Activated T-helper 2 cell treated with anti-CD3 and anti-CD28 coated beads, Interferon-gamma antibody, Interleukin-2, Interleukin-4, amounts not matched to agents 10 μg/mL and 5 μg/mL and 100 μg/mL, durations not matched to agents 14 hours and 24 hours and 36 hours (primary cell): ENCODE measurements around the gene PAQR8. TPM values are rescaled to one million over a fixed set of nuclear protein-coding genes. Genes with fewer than 3 reads are reported as not detected.

Source experiments
- DNase-seq: peaks from one replicate; pipeline ENCODE4 v3.0.0; 2021; ENCODE audit warnings: low spot score
- H3K27ac Mint-ChIP-seq: one replicate; pipeline ENCODE4 v1.8.0; 2021; ENCODE audit warnings: mixed read lengths
- H3K27me3 Mint-ChIP-seq: one replicate; pipeline ENCODE4 v1.8.0; 2021; ENCODE audit warnings: low read depth, mixed read lengths
- H3K36me3 Mint-ChIP-seq: one replicate; pipeline ENCODE4 v1.8.0; 2021; ENCODE audit warnings: low read depth, mixed read lengths
- H3K4me1 Mint-ChIP-seq: one replicate; pipeline ENCODE4 v1.8.0; 2021; ENCODE audit warnings: low read depth, mixed read lengths
- H3K4me3 Mint-ChIP-seq: one replicate; pipeline ENCODE4 v1.8.0; 2021; ENCODE audit warnings: low read depth, mild to moderate bottlenecking, moderate library complexity, mixed read lengths
- H3K9me3 Mint-ChIP-seq: one replicate; pipeline ENCODE4 v1.8.0; 2021; ENCODE audit warnings: mixed read lengths
- intact Hi-C: fragments of 100-400 bp; cut with micrococcal nuclease; formaldehyde crosslinking; loops from one replicate; pipeline ENCODE4 v1.15.1; 2023
- total RNA-seq: library from RNA; stranded (reverse); gene quantifications from 2 replicates; pipeline ENCODE4 v1.2.3, GENCODE V29; 2022

Gene PAQR8
- total RNA-seq, 1 donor from 2014 or later = 6.8 TPM

DNA sequence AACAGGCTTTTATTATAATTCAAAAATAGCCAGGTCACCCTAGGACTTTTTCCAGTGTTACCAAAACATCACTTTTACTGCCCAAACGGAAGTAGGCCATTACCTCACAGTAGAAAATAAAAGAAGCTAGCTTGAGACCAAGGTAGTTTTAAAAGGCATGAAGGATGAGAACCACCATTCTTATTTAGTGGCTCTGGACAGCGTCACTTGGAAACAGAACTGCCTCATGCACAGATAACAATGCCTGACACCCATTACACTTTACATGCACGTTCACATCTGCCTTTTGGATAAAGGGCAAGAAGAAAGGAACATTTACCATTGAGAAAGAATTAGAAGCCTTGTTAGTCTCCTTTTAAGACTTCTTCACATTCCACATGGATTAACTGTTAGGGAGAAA, 1.9 kb upstream of the PAQR8 start:
- peaks cover 29% of the 10 kb centered on the region for H3K4me1 Mint-ChIP-seq
- intact Hi-C loops = loop anchor here (5.0 kb wide), 1 partner anchor 53 kb away; no protein-coding TSS in a partner anchor
- H3K27ac Mint-ChIP-seq = no peak overlapping the region
- H3K4me3 Mint-ChIP-seq = no peak overlapping the region
- H3K36me3 Mint-ChIP-seq = peaks cover 10% of the 10 kb centered on the region
- no peaks in the 10 kb centered on the region for H3K9me3 Mint-ChIP-seq
- no peak for DNase-seq
- H3K27me3 Mint-ChIP-seq = peaks cover 4% of the 10 kb centered on the region

DNA sequence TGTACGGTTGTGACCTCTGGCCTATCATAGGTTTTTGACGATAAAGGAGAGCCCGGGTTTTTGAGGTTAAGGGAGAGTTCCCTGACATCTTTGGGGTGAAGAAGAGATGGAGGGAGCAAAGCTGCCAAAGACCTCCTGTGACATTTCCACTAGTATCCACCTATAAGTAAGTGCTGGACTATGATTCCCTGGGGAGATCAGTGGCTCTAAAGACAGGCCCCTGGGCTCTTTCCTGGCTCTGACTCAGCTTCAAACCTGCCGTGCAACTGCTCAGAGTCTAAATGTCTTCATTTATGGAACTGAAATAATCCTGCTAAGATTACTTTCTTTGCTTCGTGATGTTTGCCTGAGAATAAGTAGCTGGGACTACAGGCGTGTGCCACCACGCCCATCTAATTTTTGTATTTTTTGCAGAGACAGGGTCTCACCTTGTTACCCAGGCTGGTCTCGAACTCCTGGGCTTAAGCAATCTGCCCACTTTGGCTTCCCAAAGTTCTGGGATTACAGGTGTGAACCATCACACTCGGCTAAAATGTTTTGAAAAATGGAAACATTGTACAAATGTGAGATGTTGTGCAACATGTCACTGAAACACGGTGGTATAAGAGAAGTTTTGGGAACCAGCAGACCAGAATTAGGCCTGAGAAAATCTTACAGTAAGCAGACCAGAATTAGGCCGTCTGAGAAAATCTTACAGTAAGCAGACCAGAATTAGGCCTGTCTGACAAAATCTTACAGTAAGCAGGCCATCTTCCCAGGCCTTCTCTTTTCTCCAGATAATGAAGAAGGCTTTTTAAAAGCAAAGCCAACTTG, 1.1 kb upstream of the PAQR8 start:
- no peak for DNase-seq
- peak overlapping the region; percentile 82 for H3K4me3 Mint-ChIP-seq
- no peaks in the 10 kb centered on the region for H3K27me3 Mint-ChIP-seq
- H3K4me1 Mint-ChIP-seq = peaks cover 25% of the 10 kb centered on the region
- no peaks in the 10 kb centered on the region for H3K9me3 Mint-ChIP-seq
- intact Hi-C loops = loop anchor here (5.0 kb wide), 1 partner anchor 54 kb away; no protein-coding TSS in a partner anchor
- no peak overlapping the region for H3K27ac Mint-ChIP-seq
- H3K36me3 Mint-ChIP-seq = peaks cover 10% of the 10 kb centered on the region

DNA sequence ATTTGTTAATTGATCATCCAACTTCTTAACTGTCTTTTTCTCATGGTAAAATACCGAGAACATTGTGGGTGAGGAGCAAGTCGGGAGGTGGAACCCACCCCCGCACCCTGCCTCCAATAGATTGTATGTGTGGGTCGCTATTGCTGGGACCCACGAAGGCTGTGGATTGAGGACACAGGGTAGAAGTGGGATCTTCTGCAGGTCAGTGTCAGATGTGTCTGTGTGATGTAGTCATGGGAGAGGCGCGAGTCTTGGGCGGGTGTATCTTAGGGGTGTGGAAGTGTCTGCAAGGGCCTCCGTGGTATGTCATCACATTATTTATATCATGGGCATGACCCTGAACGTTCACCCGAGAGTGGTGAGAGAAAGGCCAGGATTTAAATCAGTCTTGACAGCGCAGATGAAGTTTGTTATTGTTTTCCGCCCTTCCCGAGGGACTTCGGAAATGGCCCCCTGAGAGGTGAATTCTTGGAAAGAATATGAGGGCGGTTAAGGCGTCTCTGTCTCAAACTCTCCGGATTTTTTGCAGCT, 472 bp upstream of the PAQR8 start:
- H3K27me3 Mint-ChIP-seq = no peaks in the 10 kb centered on the region
- H3K27ac Mint-ChIP-seq = peak overlapping the region; percentile 72
- intact Hi-C loops = loop anchor here (5.0 kb wide), 1 partner anchor 54 kb away; no protein-coding TSS in a partner anchor
- H3K4me1 Mint-ChIP-seq = peaks cover 25% of the 10 kb centered on the region
- H3K36me3 Mint-ChIP-seq = peaks cover 14% of the 10 kb centered on the region
- H3K4me3 Mint-ChIP-seq = peak overlapping the region; percentile 82
- no peak for DNase-seq
- no peaks in the 10 kb centered on the region for H3K9me3 Mint-ChIP-seq

DNA sequence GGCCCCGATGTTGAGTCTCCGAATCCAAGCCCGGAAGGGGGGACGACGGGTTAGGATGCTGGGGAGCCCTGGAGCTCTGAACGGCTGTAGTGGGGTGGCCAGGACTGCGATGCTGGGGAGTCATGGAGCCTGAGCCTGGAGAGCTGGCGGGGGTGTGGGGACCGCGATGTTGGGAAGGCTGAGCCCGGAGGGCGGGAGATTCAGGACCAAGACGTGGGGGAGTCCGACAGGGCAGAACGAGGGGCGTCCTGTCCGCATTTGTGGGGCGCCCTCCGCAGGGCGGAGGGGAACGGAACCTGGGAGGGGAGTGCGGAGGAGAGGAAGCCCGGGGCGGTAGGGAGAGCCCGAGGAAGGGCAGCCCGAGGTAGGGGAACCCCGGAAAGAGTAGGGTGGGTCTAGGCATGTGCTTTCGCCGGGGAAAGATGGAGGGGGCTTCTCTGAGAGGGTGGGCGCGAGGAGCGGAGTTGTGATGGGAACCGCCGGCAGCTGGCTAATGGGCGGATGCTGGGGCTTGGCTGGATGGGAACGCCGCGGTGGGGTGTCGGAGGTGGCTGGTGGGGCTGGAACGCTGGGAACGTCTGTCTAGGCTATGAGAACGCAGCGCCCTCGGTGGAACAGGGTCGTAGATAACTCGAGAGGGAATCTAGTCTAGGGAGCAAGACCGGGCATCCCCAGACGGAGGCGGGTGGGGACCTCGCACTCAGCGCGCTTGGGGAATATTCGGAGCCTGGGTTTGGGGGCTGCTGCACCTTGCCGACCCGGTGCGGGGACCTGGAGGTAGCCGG, 684 bp downstream of the PAQR8 start:
- intact Hi-C loops = loop anchor here (1.0 to 5.0 kb wide), 5 partner anchors 14 to 78 kb away; partner anchors contain the start of gene MCM3
- Mint-ChIP-seq H3K27me3 (no peaks in the 10 kb centered on the region), H3K27ac (peak overlapping the region; percentile 89), H3K9me3 (no peaks in the 10 kb centered on the region), H3K36me3 (peaks cover 24% of the 10 kb centered on the region), H3K4me3 (peak overlapping the region; percentile 99), H3K4me1 (peaks cover 29% of the 10 kb centered on the region)
- DNase-seq = peak; percentile 42

DNA sequence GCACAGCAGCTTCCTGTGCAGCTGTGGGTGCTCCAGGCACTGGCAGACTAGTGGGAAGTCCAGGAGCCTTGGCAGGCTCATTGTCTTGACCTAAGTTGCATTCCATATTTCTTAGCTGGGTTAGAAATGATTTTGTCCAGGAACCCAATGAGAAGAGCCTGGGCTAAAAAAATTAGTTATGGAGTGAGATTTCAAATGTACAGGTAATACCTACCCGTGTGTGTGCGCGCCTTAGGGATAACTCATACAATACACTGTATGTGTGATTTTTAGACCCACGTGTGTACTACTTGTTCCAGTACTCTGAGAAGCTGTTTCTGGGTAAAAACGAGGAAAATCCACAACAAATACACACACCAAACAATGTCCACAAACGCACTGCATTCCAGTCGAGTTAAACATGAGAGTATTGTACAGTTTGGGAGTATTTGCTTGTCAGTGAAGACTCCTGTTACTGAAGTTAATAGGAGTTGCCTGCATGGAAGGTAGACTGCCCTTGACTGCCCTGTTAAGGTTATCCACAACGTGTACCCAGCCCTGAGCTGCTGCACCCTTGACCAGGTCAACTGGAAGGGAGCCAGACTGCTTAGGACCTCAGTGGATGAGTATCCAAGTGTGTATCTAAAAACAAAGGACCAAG, 1.4 kb downstream of the PAQR8 start:
- H3K27me3 Mint-ChIP-seq = no peaks in the 10 kb centered on the region
- peaks cover 31% of the 10 kb centered on the region for H3K36me3 Mint-ChIP-seq
- intact Hi-C loops = loop anchor here (2.0 to 5.0 kb wide), 3 partner anchors 13 to 56 kb away; no protein-coding TSS in a partner anchor
- peak overlapping the region; percentile 99 for H3K4me3 Mint-ChIP-seq
- no peak for DNase-seq
- no peaks in the 10 kb centered on the region for H3K9me3 Mint-ChIP-seq
- H3K4me1 Mint-ChIP-seq = peaks cover 32% of the 10 kb centered on the region
- H3K27ac Mint-ChIP-seq = peak overlapping the region; percentile 89

DNA sequence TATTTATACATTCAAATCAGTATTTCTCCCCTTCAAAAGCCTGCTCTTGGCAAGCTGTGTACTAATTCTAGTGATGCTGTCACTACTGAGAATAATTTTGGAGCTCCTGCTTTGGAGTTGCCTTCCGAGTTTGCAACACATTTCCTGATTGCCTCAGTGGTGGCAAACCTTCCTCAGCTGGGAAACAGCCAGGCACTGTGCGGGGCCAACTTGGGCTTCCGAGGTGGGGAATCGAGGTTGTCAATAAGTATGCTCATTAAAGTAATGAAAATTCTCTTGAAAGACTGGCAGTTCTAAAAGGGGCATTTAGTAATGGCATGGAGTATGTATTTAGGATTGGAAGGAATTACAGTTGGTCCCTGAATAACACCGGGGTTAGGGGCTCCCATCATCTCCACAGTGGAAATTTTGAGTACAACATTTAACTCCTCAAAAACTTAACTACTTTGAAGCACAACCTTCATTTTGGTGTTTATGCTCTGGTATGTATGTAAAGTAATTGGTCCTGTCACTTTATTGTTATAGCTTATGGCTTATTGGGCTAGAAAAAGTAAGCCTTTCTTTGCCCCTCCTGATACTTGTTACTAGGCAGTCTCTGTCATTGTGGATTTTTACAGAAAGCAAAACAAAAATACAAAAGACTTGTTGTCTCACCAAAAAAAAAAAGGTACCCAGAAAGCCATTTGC, 2.7 kb downstream of the PAQR8 start:
- intact Hi-C loops = loop anchor here (5.0 kb wide), 1 partner anchor 57 kb away; no protein-coding TSS in a partner anchor
- H3K27me3 Mint-ChIP-seq = no peaks in the 10 kb centered on the region
- DNase-seq = no peak
- no peak overlapping the region for H3K27ac Mint-ChIP-seq
- peak overlapping the region; percentile 59 for H3K4me3 Mint-ChIP-seq
- no peaks in the 10 kb centered on the region for H3K9me3 Mint-ChIP-seq
- H3K4me1 Mint-ChIP-seq = peaks cover 32% of the 10 kb centered on the region
- peaks cover 37% of the 10 kb centered on the region for H3K36me3 Mint-ChIP-seq

DNA sequence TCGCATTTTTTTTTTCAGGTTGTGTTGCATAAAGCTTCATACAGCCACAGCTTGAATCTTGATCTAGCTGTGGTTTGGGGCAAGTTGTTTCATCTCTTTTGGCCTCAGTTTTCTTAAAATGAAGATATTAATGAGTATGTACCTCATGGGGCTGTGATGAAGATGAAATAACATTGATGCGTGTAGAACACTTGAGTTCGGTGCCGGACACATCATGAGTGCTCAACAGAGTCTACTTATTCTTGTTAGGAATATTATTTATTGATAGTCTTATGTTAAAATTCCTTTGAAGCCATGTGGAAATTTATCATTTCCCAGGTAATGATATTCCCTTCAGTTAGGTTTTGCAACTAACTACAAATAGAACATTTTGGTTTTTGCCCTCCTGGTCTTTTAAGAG, 3.4 kb downstream of the PAQR8 start:
- peaks cover 32% of the 10 kb centered on the region for H3K4me1 Mint-ChIP-seq
- no peaks in the 10 kb centered on the region for H3K9me3 Mint-ChIP-seq
- intact Hi-C loops = no loop called here
- H3K27me3 Mint-ChIP-seq = no peaks in the 10 kb centered on the region
- peaks cover 38% of the 10 kb centered on the region for H3K36me3 Mint-ChIP-seq
- no peak overlapping the region for H3K27ac Mint-ChIP-seq
- no peak for DNase-seq
- H3K4me3 Mint-ChIP-seq = no peak overlapping the region

DNA sequence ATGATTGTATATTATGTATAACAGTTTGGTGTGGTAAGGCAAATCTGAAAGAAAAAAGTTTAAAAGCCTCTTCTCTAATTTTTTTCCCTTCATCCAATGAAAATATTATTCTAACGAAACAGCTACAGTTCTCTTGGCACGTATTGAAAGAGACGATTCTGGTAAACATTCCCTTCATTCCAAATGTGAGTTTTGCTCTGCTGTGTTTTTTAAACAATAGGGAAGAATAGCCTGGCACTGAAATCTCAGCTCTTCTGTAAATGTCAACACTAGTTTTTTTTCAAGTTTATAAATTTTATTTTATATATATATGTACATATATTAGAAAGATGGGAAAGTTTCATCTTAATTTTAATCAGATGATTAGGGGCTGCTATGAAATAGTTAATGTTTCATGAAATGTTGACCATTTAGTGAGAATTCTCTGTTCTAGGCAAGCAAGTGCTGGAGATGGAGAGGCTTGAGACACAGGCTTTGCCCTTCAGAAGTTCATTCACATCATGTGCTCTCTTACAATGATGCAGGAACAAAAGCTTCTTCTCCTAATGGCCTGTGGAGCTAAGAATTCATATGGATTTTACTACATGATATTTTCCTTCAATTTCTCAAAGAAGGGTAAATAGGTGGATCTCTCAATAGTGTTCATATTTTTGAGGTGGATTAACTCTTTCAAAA, 4.1 kb downstream of the PAQR8 start:
- Mint-ChIP-seq H3K4me1 (peaks cover 32% of the 10 kb centered on the region), H3K9me3 (no peaks in the 10 kb centered on the region), H3K27me3 (no peaks in the 10 kb centered on the region), H3K4me3 (no peak overlapping the region), H3K36me3 (peaks cover 44% of the 10 kb centered on the region), H3K27ac (no peak overlapping the region)
- no peak for DNase-seq
- intact Hi-C loops = no loop called here

DNA sequence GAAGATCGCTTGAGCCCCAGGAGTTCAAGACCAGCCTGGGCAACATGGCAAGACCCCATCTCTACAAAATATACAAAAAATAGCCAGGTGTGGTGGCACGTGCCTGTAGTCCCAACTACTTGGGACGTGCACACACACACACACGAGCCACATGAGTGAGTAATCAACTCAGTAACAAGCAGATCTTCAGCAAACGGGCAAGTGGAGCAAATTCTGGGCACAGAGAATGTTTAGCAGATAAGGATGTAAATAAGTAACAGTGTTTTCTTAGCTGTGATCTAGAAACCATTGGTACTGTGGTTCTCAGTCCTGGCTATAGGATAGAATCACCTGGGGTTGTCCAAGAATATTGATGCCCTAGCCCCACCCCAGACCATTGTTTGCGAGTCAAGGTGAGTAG, 6.1 kb downstream of the PAQR8 start:
- no peak overlapping the region for H3K4me3 Mint-ChIP-seq
- H3K9me3 Mint-ChIP-seq = no peaks in the 10 kb centered on the region
- intact Hi-C loops = no loop called here
- no peaks in the 10 kb centered on the region for H3K27me3 Mint-ChIP-seq
- peaks cover 22% of the 10 kb centered on the region for H3K4me1 Mint-ChIP-seq
- H3K27ac Mint-ChIP-seq = no peak overlapping the region
- no peak for DNase-seq
- peaks cover 52% of the 10 kb centered on the region for H3K36me3 Mint-ChIP-seq

DNA sequence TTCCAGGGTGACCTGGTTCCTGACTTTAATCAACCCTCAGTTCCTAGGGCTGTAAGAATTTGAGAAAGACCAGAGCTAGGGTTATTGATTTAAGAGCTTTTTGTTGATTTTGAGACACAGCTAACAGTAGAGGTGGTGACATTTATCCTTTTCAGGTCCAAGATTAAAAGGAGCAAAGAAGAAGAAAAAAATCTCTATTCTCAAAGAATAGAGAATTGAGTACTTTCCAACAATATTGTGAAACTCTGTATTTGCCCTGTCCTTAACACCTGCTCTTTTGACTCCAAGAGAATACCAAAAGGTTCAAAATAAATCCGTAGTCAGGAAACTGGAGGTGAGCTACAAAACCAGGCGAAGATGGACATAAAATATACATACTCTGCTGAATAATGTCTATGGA, 7.3 kb downstream of the PAQR8 start:
- no peaks in the 10 kb centered on the region for H3K27me3 Mint-ChIP-seq
- no peak overlapping the region for H3K27ac Mint-ChIP-seq
- no peak overlapping the region for H3K4me3 Mint-ChIP-seq
- intact Hi-C loops = no loop called here
- peaks cover 63% of the 10 kb centered on the region for H3K36me3 Mint-ChIP-seq
- peaks cover 5% of the 10 kb centered on the region for H3K9me3 Mint-ChIP-seq
- DNase-seq = no peak
- peaks cover 15% of the 10 kb centered on the region for H3K4me1 Mint-ChIP-seq

DNA sequence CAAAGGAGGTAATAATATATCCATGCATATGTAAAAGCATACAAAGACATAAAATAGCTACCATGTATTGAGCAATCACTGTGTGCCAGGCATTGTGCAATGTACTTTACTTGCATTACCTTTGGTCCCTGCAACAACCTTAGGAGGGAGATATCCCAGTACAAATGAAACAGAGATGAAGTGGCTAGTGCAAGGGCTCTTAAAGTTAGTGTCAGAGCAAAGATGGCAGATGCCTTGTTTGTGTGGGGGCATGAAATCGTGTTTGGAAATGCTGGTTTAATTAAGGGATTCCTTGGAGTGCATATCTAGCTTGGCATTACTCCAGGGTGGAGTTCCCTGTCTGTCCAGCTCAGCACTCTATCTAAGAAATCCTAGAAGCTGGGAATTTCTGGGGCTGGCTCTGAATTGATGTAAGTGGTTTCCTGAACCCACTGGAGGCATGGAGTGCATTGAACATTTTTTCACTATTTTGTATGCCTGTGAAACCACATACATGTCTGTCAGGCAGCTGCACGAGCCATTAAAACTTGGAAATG, 9.8 kb downstream of the PAQR8 start:
- Mint-ChIP-seq H3K27ac (no peak overlapping the region), H3K4me3 (no peak overlapping the region), H3K27me3 (no peaks in the 10 kb centered on the region), H3K4me1 (peaks cover 19% of the 10 kb centered on the region), H3K36me3 (peaks cover 57% of the 10 kb centered on the region), H3K9me3 (peaks cover 9% of the 10 kb centered on the region)
- intact Hi-C loops = no loop called here
- DNase-seq = no peak
